IgD-negative memory B cell (primary cell): Measurements from ENCODE around the gene ADAMTSL5. TPM values are rescaled to one million over a fixed set of nuclear protein-coding genes. Genes with fewer than 3 reads are reported as not detected.
"Not testable (repeated sequence)": the region's sequence is repeated elsewhere in the genome, so short reads cannot be mapped to it uniquely, and the experiment has no call there.

ENCODE experiments used
- H3K27ac Mint-ChIP-seq, 3 donors: one replicate each; pipeline ENCODE4 v1.8.0; 2020 to 2022; ENCODE audit warnings: mild to moderate bottlenecking in 3 of 3, mixed read lengths in 3 of 3, moderate library complexity in 1 of 3
- H3K27me3 Mint-ChIP-seq: one replicate; pipeline ENCODE4 v1.8.0; 2021; ENCODE audit warnings: mixed read lengths
- H3K36me3 Mint-ChIP-seq: one replicate; pipeline ENCODE4 v1.8.0; 2020; ENCODE audit warnings: mild to moderate bottlenecking, mixed read lengths
- H3K4me1 Mint-ChIP-seq, 3 donors: one replicate each; pipeline ENCODE4 v1.8.0; 2020 to 2022; ENCODE audit warnings: mixed read lengths in 3 of 3, mild to moderate bottlenecking in 1 of 3
- H3K4me3 Mint-ChIP-seq, 4 donors: one replicate each; pipeline ENCODE4 v1.8.0; 2020 to 2022; ENCODE audit warnings: mild to moderate bottlenecking in 4 of 4, mixed read lengths in 4 of 4, moderate library complexity in 3 of 4
- H3K9me3 Mint-ChIP-seq, 3 donors: one replicate each; pipeline ENCODE4 v1.8.0; 2020 to 2021; ENCODE audit warnings: mixed read lengths in 3 of 3, mild to moderate bottlenecking in 1 of 3
- polyA plus RNA-seq: library from polyadenylated mRNA; unstranded; fragments of 300-500 nt; fragmentation: Illumina TruSeq; gene quantifications from one replicate; pipeline ENCODE4 v1.2.3, GENCODE V29; 2021

Gene ADAMTSL5
- polyA plus RNA-seq, 1 donor from 2014 or later: 0.21 TPM

DNA sequence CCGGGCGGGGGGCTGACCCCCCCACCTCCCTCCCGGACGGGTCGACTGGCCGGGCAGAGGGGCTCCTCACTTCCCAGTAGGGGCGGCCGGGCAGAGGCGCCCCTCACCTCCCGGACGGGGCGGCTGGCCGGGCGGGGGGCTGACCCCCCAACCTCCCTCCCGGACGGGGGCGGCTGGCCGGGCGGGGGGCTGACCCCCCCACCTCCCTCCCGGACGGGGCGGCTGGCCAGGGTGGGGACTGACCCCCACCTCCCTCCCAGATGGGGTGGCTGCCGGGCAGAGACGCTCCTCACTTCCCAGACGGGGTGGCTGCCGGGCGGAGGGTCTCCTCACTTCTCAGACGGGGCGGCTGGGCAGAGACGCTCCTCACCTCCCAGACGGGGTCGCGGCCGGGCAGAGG, 13.6 kb downstream of the ADAMTSL5 start:
- H3K27ac Mint-ChIP-seq, H3K4me3 Mint-ChIP-seq, H3K4me1 Mint-ChIP-seq, H3K9me3 Mint-ChIP-seq, H3K36me3 Mint-ChIP-seq: not testable (repeated sequence)
- peaks cover 15% of the 10 kb centered on the region for H3K27me3 Mint-ChIP-seq

DNA sequence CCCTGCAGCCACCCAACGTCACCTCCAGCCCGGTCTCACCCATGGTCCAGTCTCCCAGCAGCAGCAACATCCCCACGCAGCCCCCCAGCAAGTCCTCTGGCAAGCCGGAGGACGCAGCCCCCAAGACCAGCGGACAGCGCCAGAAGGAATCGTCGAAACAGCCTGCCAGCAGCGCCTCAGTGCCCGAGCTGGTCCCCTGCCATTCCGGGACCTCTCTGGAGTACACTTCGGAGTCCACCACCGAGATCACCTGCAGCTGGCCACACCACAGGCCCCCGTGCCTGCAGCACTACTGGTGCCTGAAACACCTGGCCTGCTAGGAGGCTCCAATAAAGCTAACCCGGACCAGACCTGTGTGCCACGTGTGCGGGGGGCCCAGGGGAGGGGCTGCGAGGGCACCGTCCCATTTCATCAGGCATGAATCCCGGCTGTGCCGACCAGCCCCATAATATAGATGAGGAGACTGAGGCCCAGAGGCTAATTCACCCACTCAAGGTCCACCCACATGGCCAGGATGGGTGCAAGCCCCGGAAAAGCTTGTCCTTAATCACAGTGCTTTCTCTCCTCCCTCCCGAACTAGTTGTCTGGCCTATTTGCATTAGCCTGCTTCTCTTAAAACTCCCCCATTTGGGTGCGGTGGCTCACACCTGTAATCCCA, 15.1 kb downstream of the ADAMTSL5 start:
- H3K36me3 Mint-ChIP-seq: no peaks in the 10 kb centered on the region
- H3K4me1 Mint-ChIP-seq: peaks cover 0 to 3% (median 0%) of the 10 kb centered on the region in 3 donors
- H3K9me3 Mint-ChIP-seq: no peaks in the 10 kb centered on the region
- H3K27ac Mint-ChIP-seq: no peak overlapping the region
- no peak overlapping the region for H3K4me3 Mint-ChIP-seq
- H3K27me3 Mint-ChIP-seq: peaks cover 8% of the 10 kb centered on the region

DNA sequence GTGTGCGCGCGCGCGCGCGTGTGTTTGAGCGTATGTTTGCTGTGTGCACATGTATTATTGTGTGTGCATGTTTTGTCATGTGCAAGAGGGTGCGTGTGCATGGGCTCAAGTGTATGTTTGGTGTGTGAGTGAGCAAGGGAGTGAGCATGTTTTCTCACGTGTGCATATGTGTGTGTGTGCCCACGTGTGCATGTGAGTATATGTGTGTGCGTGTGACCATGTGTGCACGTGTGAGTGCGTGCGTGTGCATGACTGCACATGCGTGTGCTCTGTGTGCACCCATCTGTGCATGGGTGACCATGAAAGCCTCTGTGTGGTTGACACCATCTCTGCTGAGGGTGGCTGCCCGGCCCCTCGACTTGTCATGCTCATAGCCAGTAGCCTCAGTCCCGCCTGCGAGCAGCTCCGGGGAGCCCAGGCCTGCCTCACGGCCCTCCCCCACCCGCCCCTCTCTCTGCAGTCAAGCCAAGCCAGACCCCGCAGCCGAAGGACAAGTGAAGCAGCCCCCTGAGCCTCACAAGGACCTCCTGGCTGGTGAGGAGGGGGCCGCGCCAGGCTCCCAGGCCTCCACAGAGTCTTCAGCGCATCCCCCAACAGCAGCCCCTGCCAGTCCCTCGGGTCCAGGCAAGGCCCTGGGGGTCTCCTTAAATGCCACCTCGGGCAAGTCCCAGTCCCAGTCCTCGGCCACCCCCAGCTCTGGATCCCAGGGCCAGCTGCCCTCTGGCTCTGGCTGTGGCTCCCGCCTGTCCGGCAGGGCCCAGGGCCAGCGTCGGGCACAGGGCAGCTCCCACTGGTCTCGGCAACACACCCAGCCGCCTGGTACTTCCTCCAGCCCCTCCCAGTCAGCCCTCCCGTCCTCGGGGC, 15.9 kb downstream of the ADAMTSL5 start:
- peaks cover 0 to 3% (median 0%) of the 10 kb centered on the region in 3 donors for H3K4me1 Mint-ChIP-seq
- peaks cover 7% of the 10 kb centered on the region for H3K27me3 Mint-ChIP-seq
- no peaks in the 10 kb centered on the region for H3K9me3 Mint-ChIP-seq
- H3K36me3 Mint-ChIP-seq: no peaks in the 10 kb centered on the region
- H3K4me3 Mint-ChIP-seq: no peak overlapping the region
- no peak overlapping the region for H3K27ac Mint-ChIP-seq

DNA sequence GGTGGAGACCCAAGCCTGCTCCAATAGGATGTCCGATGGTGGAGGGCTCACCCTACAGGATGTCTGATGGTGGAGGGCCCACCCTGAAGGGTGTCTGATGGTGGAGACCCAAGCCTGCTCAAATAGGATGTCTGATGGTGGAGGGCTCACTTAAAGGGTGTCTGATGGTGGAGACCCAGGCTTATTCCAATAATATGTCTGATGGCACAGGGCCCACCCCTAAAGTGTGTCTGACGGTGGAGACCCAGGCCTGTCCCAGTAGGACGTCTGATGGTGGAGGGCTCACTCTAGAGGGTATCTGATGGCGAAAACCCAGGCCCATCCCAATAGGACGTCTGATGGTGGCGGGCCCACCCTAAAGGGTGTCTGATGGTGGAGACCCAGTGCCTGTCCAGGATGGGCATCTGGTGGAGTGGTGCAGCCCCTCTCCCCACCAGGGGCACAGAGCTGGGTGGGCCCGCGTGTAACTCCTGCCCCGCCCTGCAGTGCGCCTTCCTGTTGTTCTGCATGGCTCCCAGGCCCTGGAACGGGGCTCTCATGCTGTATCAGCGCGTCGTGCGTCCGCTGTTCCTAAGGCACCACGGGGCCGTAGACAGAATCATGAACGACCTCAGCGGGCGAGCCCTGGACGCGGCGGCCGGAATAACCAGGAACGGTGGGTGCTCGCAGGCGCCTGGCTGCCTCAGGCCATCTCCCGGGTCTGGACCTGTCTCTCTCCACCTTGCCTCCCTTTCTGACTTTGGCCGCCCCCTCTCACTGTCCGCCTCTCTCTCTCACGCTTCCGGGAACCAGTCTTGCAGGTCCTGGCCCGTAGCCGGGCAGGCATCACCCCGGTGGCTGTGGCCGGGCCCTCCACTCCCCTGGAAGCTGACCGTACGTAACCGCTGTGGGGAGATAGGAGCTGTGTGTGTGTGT, 16.8 kb downstream of the ADAMTSL5 start:
- Mint-ChIP-seq H3K27ac (no peak overlapping the region), H3K4me1 (peaks cover 0 to 5% (median 3%) of the 10 kb centered on the region in 3 donors), H3K27me3 (peaks cover 6% of the 10 kb centered on the region), H3K36me3 (no peaks in the 10 kb centered on the region), H3K9me3 (no peaks in the 10 kb centered on the region), H3K4me3 (no peak overlapping the region)

DNA sequence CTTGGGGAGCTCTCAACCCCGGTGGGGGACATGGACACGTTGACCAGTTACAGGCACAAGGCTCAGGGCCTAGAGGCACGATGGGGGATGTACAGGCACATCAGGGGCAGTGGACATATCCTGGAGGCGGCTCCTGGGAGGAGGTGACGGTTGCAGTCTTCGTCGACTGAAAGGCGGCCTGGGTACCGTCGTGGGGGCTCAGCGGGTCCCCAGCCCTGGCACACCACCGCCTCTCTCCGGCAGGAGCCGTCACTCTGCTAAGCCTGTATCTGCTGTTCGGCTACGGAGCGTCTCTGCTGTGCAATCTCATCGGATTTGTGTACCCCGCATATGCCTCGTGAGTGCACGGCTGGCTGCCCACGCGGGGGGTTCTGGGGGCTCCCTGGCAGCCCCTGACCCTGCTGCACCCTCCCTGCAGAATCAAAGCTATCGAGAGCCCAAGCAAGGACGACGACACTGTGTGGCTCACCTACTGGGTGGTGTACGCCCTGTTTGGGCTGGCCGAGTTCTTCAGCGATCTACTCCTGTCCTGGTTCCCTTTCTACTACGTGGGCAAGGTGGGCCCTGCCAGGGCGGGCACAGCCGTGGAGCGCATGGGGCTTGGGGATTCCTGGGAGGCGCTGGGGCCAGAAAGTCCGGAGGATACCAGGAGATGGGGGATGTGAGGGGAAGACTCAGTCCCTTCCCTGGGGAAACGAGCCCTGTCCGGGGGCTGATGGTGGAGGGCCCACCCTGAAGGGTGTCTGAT, 17.6 kb downstream of the ADAMTSL5 start:
- peaks cover 6% of the 10 kb centered on the region for H3K27me3 Mint-ChIP-seq
- H3K4me3 Mint-ChIP-seq: peak overlapping the region in 1 of 4 donors; percentile 17
- H3K9me3 Mint-ChIP-seq: no peaks in the 10 kb centered on the region
- peaks cover 3 to 7% (median 5%) of the 10 kb centered on the region in 3 donors for H3K4me1 Mint-ChIP-seq
- H3K36me3 Mint-ChIP-seq: no peaks in the 10 kb centered on the region
- peak overlapping the region in 1 of 3 donors; percentile 80 for H3K27ac Mint-ChIP-seq

DNA sequence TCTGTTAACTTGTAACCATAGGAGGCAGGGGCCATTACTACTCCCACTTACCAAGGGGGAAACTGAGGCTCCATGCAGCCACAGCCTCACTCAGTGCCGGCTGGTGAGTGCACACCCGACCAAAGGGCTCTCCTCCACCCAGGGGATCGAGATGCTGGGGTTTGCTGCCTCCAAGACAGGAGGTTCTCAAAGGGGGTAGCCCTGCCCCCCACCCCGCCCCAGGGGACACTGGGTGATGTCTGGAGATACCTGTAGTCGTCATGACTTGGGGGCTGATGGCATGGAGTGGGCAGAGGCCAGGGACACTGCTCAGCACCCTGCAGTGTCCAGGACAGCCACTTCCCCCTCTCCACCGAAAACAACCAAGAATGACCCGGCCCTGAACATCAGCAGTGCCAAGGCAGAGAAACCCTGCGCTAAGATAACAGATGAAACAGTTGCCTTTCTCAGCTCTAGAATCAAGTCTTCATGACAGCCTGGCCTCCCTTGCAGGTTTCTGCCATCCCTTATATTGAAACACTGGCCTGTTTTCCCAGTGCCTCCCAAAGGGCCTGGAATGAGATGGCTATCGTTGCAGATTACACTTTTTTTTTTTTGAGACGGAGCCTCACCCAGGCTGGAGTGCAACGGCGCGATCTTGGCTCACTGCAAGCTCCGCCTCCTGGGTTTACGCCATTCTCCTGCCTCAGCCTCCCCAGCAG, 18.6 kb downstream of the ADAMTSL5 start:
- no peak overlapping the region for H3K27ac Mint-ChIP-seq
- H3K36me3 Mint-ChIP-seq: no peaks in the 10 kb centered on the region
- H3K9me3 Mint-ChIP-seq: no peaks in the 10 kb centered on the region
- peaks cover 5% of the 10 kb centered on the region for H3K27me3 Mint-ChIP-seq
- H3K4me3 Mint-ChIP-seq: peak overlapping the region in 1 of 4 donors; percentile 17
- H3K4me1 Mint-ChIP-seq: peaks cover 3 to 12% (median 5%) of the 10 kb centered on the region in 3 donors

DNA sequence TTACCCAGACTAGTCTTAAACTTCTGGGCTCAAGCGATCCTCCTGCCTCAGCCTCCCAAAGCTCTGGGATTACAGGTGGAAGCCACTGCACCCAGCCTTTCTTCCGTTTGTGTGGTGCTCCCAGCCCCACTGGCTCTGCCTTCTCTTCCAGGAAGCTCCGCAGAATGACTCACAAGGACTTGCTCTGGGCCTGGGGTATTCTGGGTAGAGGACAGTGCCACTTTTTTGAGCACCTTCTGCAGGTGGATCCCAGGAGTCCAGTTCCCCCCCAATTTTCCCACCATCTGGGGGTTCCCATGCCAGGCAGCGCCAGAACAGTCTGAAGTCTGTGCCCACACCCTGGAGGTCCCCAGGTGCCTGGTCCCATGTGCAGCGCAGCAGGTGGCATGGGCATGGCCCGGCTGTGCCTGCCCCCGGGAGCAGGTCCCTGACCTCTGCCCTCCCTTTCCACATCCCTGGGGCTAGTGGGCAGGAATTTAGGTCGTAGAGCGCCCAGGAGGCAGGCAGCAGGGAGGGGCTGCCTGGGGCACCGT, 20.3 kb downstream of the ADAMTSL5 start:
- Mint-ChIP-seq H3K4me1 (peaks cover 3 to 13% (median 5%) of the 10 kb centered on the region in 3 donors), H3K9me3 (no peaks in the 10 kb centered on the region), H3K4me3 (peak overlapping the region in 2 of 4 donors; percentile 63 to 65), H3K27ac (peak overlapping the region in 1 of 3 donors; percentile 67), H3K36me3 (no peaks in the 10 kb centered on the region), H3K27me3 (peaks cover 5% of the 10 kb centered on the region)

DNA sequence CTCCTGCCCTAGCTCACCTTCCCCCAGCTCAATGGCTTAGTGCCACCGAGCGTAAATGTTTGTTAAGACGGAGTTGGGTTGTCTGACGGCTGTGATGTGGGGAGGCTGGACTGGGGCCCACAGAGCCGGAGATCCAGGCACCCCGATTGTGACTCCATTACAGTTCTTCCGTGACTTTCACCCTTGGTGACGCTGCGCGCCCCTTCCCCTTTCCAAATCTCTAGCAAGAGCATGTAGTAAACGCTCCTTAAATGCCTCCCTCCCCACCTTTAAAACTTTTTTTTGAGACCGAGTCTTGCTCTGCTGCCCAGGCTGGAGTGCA, 21.0 kb downstream of the ADAMTSL5 start:
- Mint-ChIP-seq H3K4me1 (peaks cover 3 to 13% (median 5%) of the 10 kb centered on the region in 3 donors), H3K9me3 (no peaks in the 10 kb centered on the region), H3K27me3 (peaks cover 5% of the 10 kb centered on the region), H3K27ac (peak overlapping the region in 1 of 3 donors; percentile 26), H3K4me3 (peak overlapping the region; percentile 63 to 91 (median 68)), H3K36me3 (no peaks in the 10 kb centered on the region)

DNA sequence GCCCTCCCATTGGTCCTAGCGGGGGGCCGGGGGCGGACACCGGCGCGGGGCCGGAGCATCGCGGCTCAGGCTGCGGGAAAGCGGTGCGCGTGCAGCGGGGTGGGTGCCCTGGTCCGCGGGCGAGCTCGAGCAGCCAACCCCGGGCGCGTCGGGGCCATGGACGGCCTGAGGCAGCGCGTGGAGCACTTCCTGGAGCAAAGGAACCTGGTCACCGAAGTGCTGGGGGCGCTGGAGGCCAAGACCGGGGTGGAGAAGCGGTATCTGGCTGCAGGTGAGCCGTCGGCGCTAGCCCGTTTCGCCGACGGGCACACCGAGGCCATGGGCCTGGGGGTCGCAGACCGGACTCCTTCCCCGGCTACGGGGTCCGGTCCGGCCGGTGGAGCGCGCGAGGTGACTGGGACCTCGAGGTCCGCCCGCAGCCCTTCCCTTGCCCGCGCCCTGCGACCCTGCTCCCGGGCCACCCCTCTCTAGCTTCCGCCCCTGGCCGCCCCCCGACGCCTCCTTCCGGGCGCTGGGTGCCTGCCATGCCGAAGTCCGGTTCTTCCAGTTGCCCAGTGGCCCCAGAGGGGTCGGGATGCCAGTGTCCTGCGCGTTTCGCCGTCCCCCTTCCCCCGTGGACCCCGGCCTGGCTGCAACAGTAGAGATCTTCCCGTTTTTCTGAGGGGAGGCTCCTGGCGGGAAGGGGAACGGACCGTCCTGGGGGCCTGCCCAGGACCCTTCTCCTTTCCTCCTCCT, 21.5 kb downstream of the ADAMTSL5 start, which contains the start of gene REEP6:
REEP6 (plus strand) TSS at position 68 of the 735 bp plus-strand sequence; CDS start at position 157, 89 bp downstream.
- Mint-ChIP-seq H3K27ac (peak within 1 kb of the TSS; percentile 12 to 91 (median 86)), H3K9me3 (no peaks in the 10 kb centered on the region), H3K27me3 (peaks cover 2% of the 10 kb centered on the region), H3K4me1 (peaks cover 0 to 13% (median 5%) of the 10 kb centered on the region in 3 donors), H3K36me3 (no peaks in the 10 kb centered on the region), H3K4me3 (peak within 1 kb of the TSS; percentile 83 to 92 (median 88))

DNA sequence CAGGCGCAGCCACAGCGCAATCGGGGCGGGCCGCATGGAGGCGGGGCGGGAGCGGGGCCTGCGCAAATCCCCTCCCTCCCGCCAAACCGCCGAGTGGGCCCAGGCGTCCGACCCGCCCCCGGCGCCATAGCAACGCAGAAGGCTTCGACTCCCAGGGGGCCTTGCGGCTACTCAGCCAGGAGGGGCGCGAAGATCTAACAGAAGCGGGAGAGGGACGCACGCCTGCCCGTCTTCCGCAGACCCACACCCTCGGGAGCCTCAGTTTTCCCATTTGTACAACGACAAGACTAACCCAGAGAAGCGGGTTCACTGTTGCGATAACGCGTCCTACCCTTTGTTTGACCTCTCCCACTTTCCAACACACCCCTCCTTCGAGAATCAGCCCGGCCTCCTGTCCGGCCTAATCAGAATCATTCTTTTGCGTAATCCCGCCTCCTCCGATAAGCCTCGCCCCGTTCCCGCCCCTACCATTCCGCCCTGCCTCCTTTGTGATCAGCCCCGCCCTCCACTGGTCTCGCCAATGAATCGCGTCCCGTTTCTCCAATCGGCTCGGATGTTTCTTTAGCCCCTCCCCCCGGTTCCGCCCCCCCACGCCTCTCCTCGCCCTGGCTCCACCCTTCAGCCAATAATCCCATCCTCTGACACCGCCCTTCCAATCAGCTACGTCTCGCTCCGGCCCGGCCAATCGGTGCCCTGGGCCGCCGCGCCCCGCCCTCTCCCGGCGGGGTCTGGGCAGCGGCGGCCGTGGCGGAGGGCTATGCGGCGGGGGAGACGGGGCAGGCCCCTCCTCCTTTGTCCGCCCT, 22.3 kb downstream of the ADAMTSL5 start, which contains the start of gene PCSK4:
PCSK4 (minus strand) TSS at position 40 of the 803 bp plus-strand sequence; CDS start at position 36, 4 bp downstream.
- H3K4me3 Mint-ChIP-seq: peak within 1 kb of the TSS; percentile 83 to 92 (median 88)
- no peaks in the 10 kb centered on the region for H3K9me3 Mint-ChIP-seq
- H3K36me3 Mint-ChIP-seq: no peaks in the 10 kb centered on the region
- peaks cover 2% of the 10 kb centered on the region for H3K27me3 Mint-ChIP-seq
- peaks cover 0 to 13% (median 5%) of the 10 kb centered on the region in 3 donors for H3K4me1 Mint-ChIP-seq
- H3K27ac Mint-ChIP-seq: peak within 1 kb of the TSS; percentile 59 to 91 (median 86)

DNA sequence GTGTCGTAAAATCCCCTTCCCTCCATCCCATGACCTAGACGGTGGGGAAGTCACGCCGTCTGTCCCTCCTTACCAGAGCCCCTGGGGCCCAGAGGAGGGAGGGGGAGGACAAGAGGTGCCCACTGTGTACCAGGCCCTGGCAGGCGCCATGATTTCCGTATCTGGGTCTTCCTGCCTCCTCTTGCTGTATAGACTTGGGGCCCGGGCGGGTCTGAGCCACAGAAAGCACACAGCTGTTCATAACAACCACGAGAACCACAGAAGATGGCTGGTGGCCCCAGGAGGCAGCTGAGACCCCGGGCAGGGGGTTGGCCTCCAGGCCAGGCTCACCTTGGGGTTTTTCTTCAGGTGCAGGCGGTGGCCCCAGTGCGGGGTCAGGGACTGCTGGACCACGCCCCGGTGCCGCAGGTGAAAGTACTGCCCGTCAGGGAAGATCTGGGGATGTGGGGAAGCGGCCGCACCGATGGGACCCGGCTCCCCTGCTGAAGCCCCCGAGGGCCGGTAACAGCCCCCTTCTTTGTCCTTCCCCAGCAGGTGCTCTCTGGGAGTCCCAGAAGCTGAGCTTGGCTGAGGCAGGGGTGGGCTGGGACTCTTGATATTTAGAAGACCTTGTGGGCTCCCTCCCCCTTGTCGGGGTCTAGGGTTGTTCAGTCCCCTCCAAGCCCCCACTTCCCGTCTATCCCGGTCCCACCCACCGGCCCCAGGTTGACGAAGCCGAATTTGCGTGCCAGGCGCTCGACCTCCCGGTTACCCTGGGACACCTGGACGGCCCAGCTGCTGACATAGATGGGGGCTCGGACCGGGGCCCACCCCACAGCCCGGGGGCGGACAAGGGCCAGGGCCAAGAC, 23.1 kb downstream of the ADAMTSL5 start:
- H3K4me3 Mint-ChIP-seq: peak overlapping the region; percentile 22 to 84 (median 71)
- H3K27me3 Mint-ChIP-seq: peaks cover 2% of the 10 kb centered on the region
- no peaks in the 10 kb centered on the region for H3K9me3 Mint-ChIP-seq
- no peaks in the 10 kb centered on the region for H3K36me3 Mint-ChIP-seq
- peak overlapping the region in 2 of 3 donors; percentile 59 to 86 for H3K27ac Mint-ChIP-seq
- H3K4me1 Mint-ChIP-seq: peaks cover 0 to 13% (median 5%) of the 10 kb centered on the region in 3 donors
